T-helper 1 cell treated with Interleukin-12 subunit alpha and Interleukin-12 subunit beta and Interleukin-4 antibody, amounts not matched to agents 30 μg/mL and 1 μg/mL, for 36 hours (primary cell): ENCODE results near the gene PAXIP1.

ENCODE experiments used
- H3K27ac Mint-ChIP-seq: one replicate; pipeline ENCODE4 v1.8.0; 2021; ENCODE audit warnings: mild to moderate bottlenecking, mixed read lengths
- H3K27me3 Mint-ChIP-seq: one replicate; pipeline ENCODE4 v1.8.0; 2021; ENCODE audit warnings: low read depth, mixed read lengths
- H3K36me3 Mint-ChIP-seq: one replicate; pipeline ENCODE4 v1.8.0; 2021; ENCODE audit warnings: low read depth, mixed read lengths
- H3K4me1 Mint-ChIP-seq: one replicate; pipeline ENCODE4 v1.8.0; 2021; ENCODE audit warnings: low read depth, mixed read lengths
- H3K4me3 Mint-ChIP-seq: one replicate; pipeline ENCODE4 v1.8.0; 2021; ENCODE audit warnings: mild to moderate bottlenecking, moderate library complexity, mixed read lengths
- H3K9me3 Mint-ChIP-seq: one replicate; pipeline ENCODE4 v1.8.0; 2021; ENCODE audit warnings: mixed read lengths

The PAXIP1 gene

GRCh38 chr7:154977250-154977649, 25.7 kb downstream of the PAXIP1 start:
- Mint-ChIP-seq H3K4me1 (peaks cover 8% of the 10 kb centered on the region), H3K27me3 (no peaks in the 10 kb centered on the region), H3K27ac (no peak overlapping the region), H3K4me3 (no peak overlapping the region), H3K9me3 (no peaks in the 10 kb centered on the region), H3K36me3 (peaks cover 36% of the 10 kb centered on the region)

GRCh38 chr7:154976844-154977243, 26.1 kb downstream of the PAXIP1 start:
- Mint-ChIP-seq H3K9me3 (no peaks in the 10 kb centered on the region), H3K36me3 (peaks cover 36% of the 10 kb centered on the region), H3K4me3 (no peak overlapping the region)

GRCh38 chr7:154975984-154976383, 26.9 kb downstream of the PAXIP1 start:
- Mint-ChIP-seq H3K4me3 (no peak overlapping the region), H3K9me3 (no peaks in the 10 kb centered on the region), H3K36me3 (peaks cover 42% of the 10 kb centered on the region)

More at GRCh38 chr7:154976844-154977243, 26.1 kb downstream of the PAXIP1 start:
- no peak overlapping the region for H3K27ac Mint-ChIP-seq
- H3K4me1 Mint-ChIP-seq: peaks cover 8% of the 10 kb centered on the region
- no peaks in the 10 kb centered on the region for H3K27me3 Mint-ChIP-seq

GRCh38 chr7:154973381-154973780, 29.5 kb downstream of the PAXIP1 start:
- Mint-ChIP-seq H3K36me3 (peaks cover 46% of the 10 kb centered on the region), H3K4me3 (no peak overlapping the region), H3K27me3 (no peaks in the 10 kb centered on the region), H3K4me1 (peaks cover 20% of the 10 kb centered on the region), H3K27ac (no peak overlapping the region), H3K9me3 (no peaks in the 10 kb centered on the region)

More at GRCh38 chr7:154975984-154976383, 26.9 kb downstream of the PAXIP1 start:
- Mint-ChIP-seq H3K27ac (no peak overlapping the region), H3K27me3 (no peaks in the 10 kb centered on the region), H3K4me1 (peaks cover 8% of the 10 kb centered on the region)

- H3K36me3 Mint-ChIP-seq: peaks cover 47% of the 10 kb centered on the region
- no peak overlapping the region for H3K4me3 Mint-ChIP-seq
- H3K27me3 Mint-ChIP-seq: no peaks in the 10 kb centered on the region
- no peaks in the 10 kb centered on the region for H3K9me3 Mint-ChIP-seq
- no peak overlapping the region for H3K27ac Mint-ChIP-seq
- peaks cover 14% of the 10 kb centered on the region for H3K4me1 Mint-ChIP-seq
Observed at GRCh38 chr7:154968336-154969001, 34.5 kb downstream of the PAXIP1 start.

- no peaks in the 10 kb centered on the region for H3K9me3 Mint-ChIP-seq
- H3K4me1 Mint-ChIP-seq: peaks cover 13% of the 10 kb centered on the region
- no peak overlapping the region for H3K27ac Mint-ChIP-seq
- peaks cover 39% of the 10 kb centered on the region for H3K36me3 Mint-ChIP-seq
- H3K4me3 Mint-ChIP-seq: no peak overlapping the region
- no peaks in the 10 kb centered on the region for H3K27me3 Mint-ChIP-seq
Observed at GRCh38 chr7:154967401-154967955, 35.4 kb downstream of the PAXIP1 start.

GRCh38 chr7:154965014-154965413, 37.9 kb downstream of the PAXIP1 start:
- Mint-ChIP-seq H3K27ac (no peak overlapping the region), H3K9me3 (no peaks in the 10 kb centered on the region), H3K4me1 (peaks cover 13% of the 10 kb centered on the region), H3K36me3 (peaks cover 46% of the 10 kb centered on the region), H3K4me3 (no peak overlapping the region), H3K27me3 (no peaks in the 10 kb centered on the region)

- peaks cover 42% of the 10 kb centered on the region for H3K36me3 Mint-ChIP-seq
- no peaks in the 10 kb centered on the region for H3K4me1 Mint-ChIP-seq
- H3K9me3 Mint-ChIP-seq: no peaks in the 10 kb centered on the region
- H3K27me3 Mint-ChIP-seq: no peaks in the 10 kb centered on the region
- no peak overlapping the region for H3K4me3 Mint-ChIP-seq
- no peak overlapping the region for H3K27ac Mint-ChIP-seq
Observed at GRCh38 chr7:154960063-154960790, 42.7 kb downstream of the PAXIP1 start.

GRCh38 chr7:154956427-154956826, 46.5 kb downstream of the PAXIP1 start:
- no peaks in the 10 kb centered on the region for H3K27me3 Mint-ChIP-seq
- H3K27ac Mint-ChIP-seq: no peak overlapping the region
- H3K9me3 Mint-ChIP-seq: no peaks in the 10 kb centered on the region
- H3K4me3 Mint-ChIP-seq: no peak overlapping the region
- peaks cover 45% of the 10 kb centered on the region for H3K36me3 Mint-ChIP-seq
- peaks cover 2% of the 10 kb centered on the region for H3K4me1 Mint-ChIP-seq

- H3K27me3 Mint-ChIP-seq: no peaks in the 10 kb centered on the region
- H3K4me1 Mint-ChIP-seq: peaks cover 2% of the 10 kb centered on the region
- no peak overlapping the region for H3K4me3 Mint-ChIP-seq
- no peaks in the 10 kb centered on the region for H3K9me3 Mint-ChIP-seq
- peaks cover 38% of the 10 kb centered on the region for H3K36me3 Mint-ChIP-seq
- H3K27ac Mint-ChIP-seq: no peak overlapping the region
Observed at GRCh38 chr7:154953006-154953684, 49.8 kb downstream of the PAXIP1 start.

GRCh38 chr7:154950960-154951359, 52.0 kb downstream of the PAXIP1 start:
- no peak overlapping the region for H3K27ac Mint-ChIP-seq
- no peaks in the 10 kb centered on the region for H3K27me3 Mint-ChIP-seq
- H3K36me3 Mint-ChIP-seq: peaks cover 29% of the 10 kb centered on the region
- no peak overlapping the region for H3K4me3 Mint-ChIP-seq
- H3K4me1 Mint-ChIP-seq: peaks cover 2% of the 10 kb centered on the region
- no peaks in the 10 kb centered on the region for H3K9me3 Mint-ChIP-seq

- Mint-ChIP-seq H3K4me3 (no peak overlapping the region), H3K9me3 (no peaks in the 10 kb centered on the region), H3K36me3 (peaks cover 32% of the 10 kb centered on the region), H3K27me3 (no peaks in the 10 kb centered on the region), H3K27ac (no peak overlapping the region), H3K4me1 (no peaks in the 10 kb centered on the region)
Observed at GRCh38 chr7:154947604-154948003, 55.3 kb downstream of the PAXIP1 start.

- H3K27me3 Mint-ChIP-seq: no peaks in the 10 kb centered on the region
- H3K27ac Mint-ChIP-seq: no peak overlapping the region
- H3K9me3 Mint-ChIP-seq: no peaks in the 10 kb centered on the region
- peaks cover 29% of the 10 kb centered on the region for H3K36me3 Mint-ChIP-seq
- no peaks in the 10 kb centered on the region for H3K4me1 Mint-ChIP-seq
- no peak overlapping the region for H3K4me3 Mint-ChIP-seq
Observed at GRCh38 chr7:154946166-154946565, 56.8 kb downstream of the PAXIP1 start.

GRCh38 chr7:154943906-154944305, 59.0 kb downstream of the PAXIP1 start:
- Mint-ChIP-seq H3K4me1 (no peaks in the 10 kb centered on the region), H3K36me3 (peaks cover 23% of the 10 kb centered on the region), H3K27me3 (no peaks in the 10 kb centered on the region), H3K9me3 (no peaks in the 10 kb centered on the region), H3K4me3 (no peak overlapping the region), H3K27ac (no peak overlapping the region)
